K562 treated with DMSO at 1 percent for 12 hours (cell line): ENCODE measurements around the gene ZNF574. TPM values are rescaled to one million over a fixed set of nuclear protein-coding genes. Genes with fewer than 3 reads are reported as not detected.

Experiments
- total RNA-seq: library from RNA; unstranded; fragments of 300-600 nt; gene quantifications from 2 replicates; pipeline ENCODE4 v1.2.3, GENCODE V29; 2022; ENCODE audit not compliant: insufficient read depth

ZNF574 gene
- 16.1 and 22.8 TPM in 2 replicates for total RNA-seq

DNA sequence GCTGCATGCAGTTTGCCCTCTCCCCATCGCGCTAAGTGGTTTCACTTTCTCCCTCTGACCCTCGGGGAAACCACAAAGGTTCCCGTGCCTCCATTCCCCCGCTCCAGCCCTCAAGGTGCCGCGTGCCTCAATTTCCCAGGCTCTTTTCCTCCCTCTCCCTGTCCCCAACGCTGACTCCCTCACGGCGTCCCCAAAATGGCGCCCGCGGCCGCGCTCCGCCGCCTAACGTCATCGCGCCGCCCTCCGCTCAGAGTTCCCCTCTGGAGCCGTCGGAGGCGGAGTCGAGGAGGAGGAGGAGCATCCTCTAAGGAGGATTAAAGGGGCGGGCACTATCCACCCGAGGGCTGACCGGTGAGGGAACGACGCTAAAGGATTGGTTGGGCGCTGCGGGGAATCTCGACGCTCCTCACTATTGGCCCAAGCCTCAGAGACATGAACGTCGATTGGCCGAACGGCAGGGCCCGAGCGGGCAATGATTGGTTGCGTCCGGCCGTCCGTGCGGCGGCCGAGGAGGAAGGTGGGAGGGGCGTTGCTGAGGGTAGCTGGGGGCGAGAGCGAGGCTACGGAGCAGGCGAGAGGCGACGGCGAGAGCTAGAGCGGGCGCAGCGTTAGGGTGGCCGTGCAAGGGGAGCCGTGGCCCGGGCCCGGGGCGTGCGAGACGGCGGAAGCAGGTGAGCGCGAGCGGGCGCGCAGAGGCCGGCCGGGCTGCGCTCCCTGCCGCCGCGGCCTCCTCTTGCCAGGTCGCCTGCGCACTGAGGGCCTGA is at the start of gene ZNF574:
Gene ZNF574, plus strand, starts transcription at position 551 of the 764 bp plus-strand sequence. CDS start 2,441 bp downstream, outside the sequence.

DNA sequence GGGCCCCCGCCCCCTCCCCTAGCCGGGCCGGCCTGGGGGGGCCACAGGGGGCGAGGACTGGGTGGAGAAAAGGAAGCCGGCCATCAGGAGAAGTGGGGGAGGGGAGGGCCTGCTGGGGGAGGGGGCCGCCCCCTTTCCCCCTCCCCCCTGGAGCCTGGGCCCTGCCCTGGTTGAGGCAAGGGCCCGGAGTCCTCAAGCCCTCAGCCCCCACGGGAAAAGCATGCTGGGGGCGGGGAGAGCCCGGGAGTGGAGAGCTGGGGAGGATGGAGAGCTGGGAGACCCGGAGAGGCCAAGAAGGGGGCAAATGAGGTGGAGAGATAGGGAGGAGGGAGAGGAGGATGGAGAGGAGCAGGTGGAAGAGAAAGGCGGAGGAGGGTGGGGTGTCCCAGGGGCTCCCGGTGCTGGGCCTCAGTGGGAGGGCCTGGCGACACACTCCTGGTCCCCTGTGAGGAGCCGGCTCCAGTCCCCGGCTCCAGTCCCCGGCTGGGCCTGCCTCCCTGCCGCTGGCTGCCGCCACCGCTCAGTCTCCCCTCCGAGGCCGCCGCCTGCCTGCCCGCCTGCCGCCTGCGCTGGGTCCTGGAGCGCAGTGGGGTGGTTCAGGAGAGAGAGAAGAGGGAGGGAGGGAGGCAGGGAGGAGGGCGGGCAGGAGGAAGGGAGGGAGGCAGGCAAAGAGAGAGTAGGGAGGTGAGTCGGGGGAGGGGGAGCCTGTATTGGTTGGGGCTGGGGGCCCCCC is 6.2 kb upstream of the ZNF574 start, which contains the start of gene GRIK5:
Gene GRIK5, minus strand, starts transcription at position 588 of the 733 bp plus-strand sequence. CDS start 4,436 bp downstream, outside the sequence.

Other genes starting within 250 kb of the ZNF574 start
- not detected in 2 replicates for gene LYPD4, start 231.5 kb upstream of the ZNF574 start, total RNA-seq
- not detected in 2 replicates for gene DMRTC2, start 231.1 kb upstream of the ZNF574 start, total RNA-seq
- 3,742 and 5,945 TPM in 2 replicates for gene RPS19, start 215.9 kb upstream of the ZNF574 start, total RNA-seq
- gene CD79A, start 198.9 kb upstream of the ZNF574 start, total RNA-seq = not detected in 2 replicates
- 83.2 and 94.1 TPM in 2 replicates for gene ARHGEF1, start 193.0 kb upstream of the ZNF574 start, total RNA-seq
- 0.41 and 0.53 TPM in 2 replicates for gene ERFL, start 147.7 kb upstream of the ZNF574 start, total RNA-seq
- 140 and 218 TPM in 2 replicates for gene RABAC1, start 116.8 kb upstream of the ZNF574 start, total RNA-seq
- 0.70 and 0.97 TPM in 2 replicates for gene ATP1A3, start 81.9 kb upstream of the ZNF574 start, total RNA-seq
- 2.1 and 4.2 TPM in 2 replicates for gene GRIK5, start 6.0 kb upstream of the ZNF574 start, total RNA-seq
- 0.16 and 0.28 TPM in 2 replicates for gene POU2F2, start 56.3 kb downstream of the ZNF574 start, total RNA-seq
- 43.1 and 48.3 TPM in 2 replicates for gene DEDD2, start 141.5 kb downstream of the ZNF574 start, total RNA-seq
- 6.2 and 12.9 TPM in 2 replicates for gene ZNF526, start 144.1 kb downstream of the ZNF574 start, total RNA-seq
- gene GSK3A, start 166.4 kb downstream of the ZNF574 start, total RNA-seq = 61.4 and 81.1 TPM in 2 replicates
- 31.2 and 44.7 TPM in 2 replicates for gene ERF, start 179.0 kb downstream of the ZNF574 start, total RNA-seq
- 25.9 and 48.3 TPM in 2 replicates for gene CIC, start 193.1 kb downstream of the ZNF574 start, total RNA-seq
- gene PRR19, start 226.0 kb downstream of the ZNF574 start, total RNA-seq = 1.7 TPM in 1 of 2 replicates, not detected in the other
- 99.0 and 119 TPM in 2 replicates for gene PAFAH1B3, start 226.5 kb downstream of the ZNF574 start, total RNA-seq
- 0.69 TPM in 1 of 2 replicates, not detected in the other for gene TMEM145, start 237.1 kb downstream of the ZNF574 start, total RNA-seq
- gene MEGF8, start 249.5 kb downstream of the ZNF574 start, total RNA-seq = 5.6 and 18.1 TPM in 2 replicates